Neural progenitor cell (in vitro differentiated cells): ENCODE measurements around the gene TRIM7. TPM values are rescaled to one million over a fixed set of nuclear protein-coding genes. Genes with fewer than 3 reads are reported as not detected.
A peak's percentile ranks its signal among the peaks of the same experiment; 100 is the strongest.
"Not testable (repeated sequence)": the region's sequence is repeated elsewhere in the genome, so short reads cannot be mapped to it uniquely, and the experiment has no call there.

Source experiments
- DNase-seq: peaks from one replicate; pipeline ENCODE4 v3.0.0-alpha.2; 2016; ENCODE audit warnings: low spot score
- H2AFZ ChIP-seq: fragments of 200-600 bp; sonication (generic); replicated peaks from 2 replicates; pipeline ENCODE4 v1.6.1; 2016; ENCODE audit warnings: antibody characterized with exemption
- H3F3A ChIP-seq: fragments of 200-600 bp; sonication (generic); 2 replicates; pipeline ENCODE4 v1.6.1; 2016; ENCODE audit warnings: antibody characterized with exemption, low read depth
- H3K27ac ChIP-seq: fragments of 200-600 bp; sonication (generic); 2 replicates; pipeline ENCODE4 v1.5.1; 2016; ENCODE audit warnings: mild to moderate bottlenecking
- H3K27me3 ChIP-seq: fragments of 200-600 bp; sonication (generic); 2 replicates; pipeline ENCODE4 v1.6.1; 2016; ENCODE audit warnings: mild to moderate bottlenecking, moderate library complexity
- H3K36me3 ChIP-seq: fragments of 200-600 bp; sonication (generic); 2 replicates; pipeline ENCODE4 v1.5.1; 2016
- H3K4me1 ChIP-seq: fragments of 200-600 bp; sonication (generic); 2 replicates; pipeline ENCODE4 v1.6.1; 2016; ENCODE audit warnings: mixed run types
- H3K4me2 ChIP-seq: fragments of 200-600 bp; sonication (generic); 2 replicates; pipeline ENCODE4 v1.6.1; 2016
- H3K4me3 ChIP-seq: fragments of 200-600 bp; sonication (generic); 2 replicates; pipeline ENCODE4 v1.5.1; 2016
- H3K79me2 ChIP-seq: fragments of 200-600 bp; sonication (generic); 2 replicates; pipeline ENCODE4 v1.6.1; 2016; ENCODE audit warnings: low read depth
- H3K9ac ChIP-seq: fragments of 200-600 bp; sonication (generic); 2 replicates; pipeline ENCODE4 v1.6.1; 2016
- H3K9me3 ChIP-seq: fragments of 200-600 bp; sonication (generic); 2 replicates; pipeline ENCODE4 v1.5.1; 2016; ENCODE audit warnings: low read depth
- H4K20me1 ChIP-seq: fragments of 200-600 bp; sonication (generic); 2 replicates; pipeline ENCODE4 v1.6.1; 2016; ENCODE audit warnings: low read depth
- H3K27ac Mint-ChIP-seq: 3 replicates; pipeline ENCODE4 v1.8.0; 2021; ENCODE audit warnings: mixed read lengths
- H3K27me3 Mint-ChIP-seq: 2 replicates; pipeline ENCODE4 v1.8.0; 2022; ENCODE audit warnings: low read depth, mild to moderate bottlenecking, inconsistent platforms, moderate library complexity, mixed read lengths; ENCODE audit not compliant: insufficient read depth
- H3K36me3 Mint-ChIP-seq: 3 replicates; pipeline ENCODE4 v1.8.0; 2021; ENCODE audit warnings: mixed read lengths
- H3K4me1 Mint-ChIP-seq: 3 replicates; pipeline ENCODE4 v1.8.0; 2021; ENCODE audit warnings: mixed read lengths
- H3K4me3 Mint-ChIP-seq: 3 replicates; pipeline ENCODE4 v1.8.0; 2021; ENCODE audit warnings: mild to moderate bottlenecking, moderate library complexity, mixed read lengths
- H3K9me3 Mint-ChIP-seq: 3 replicates; pipeline ENCODE4 v1.8.0; 2020; ENCODE audit warnings: mixed read lengths
- CTCF ChIP-seq: fragments of 200-600 bp; sonication (generic); IDR thresholded peaks from 2 replicates; pipeline ENCODE4 v1.5.1; 2017; ENCODE audit warnings: antibody characterized with exemption, mild to moderate bottlenecking
- EZH2 ChIP-seq: fragments of 200-600 bp; sonication (generic); IDR thresholded peaks from 2 replicates; pipeline ENCODE4 v1.6.1; 2017; ENCODE audit warnings: antibody characterized with exemption, mild to moderate bottlenecking, moderate library complexity
- EZH2phosphoT487 ChIP-seq: fragments of 200-600 bp; sonication (generic); IDR thresholded peaks from 2 replicates; pipeline ENCODE4 v1.6.1; 2017; ENCODE audit warnings: antibody characterized with exemption
- total RNA-seq: library from RNA; depleted of rRNA; stranded (reverse); fragments of >200 nt; gene quantifications from 2 replicates; pipeline ENCODE4 v1.2.3, GENCODE V29; 2015; ENCODE audit warnings: low replicate concordance

The TRIM7 gene
- total RNA-seq, 1 donor from 2014 or later: not detected

GRCh38 chr5:181169459-181170236, 35.3 kb downstream of the TRIM7 start:
- H3K9ac ChIP-seq, H3K36me3 ChIP-seq, H3K4me1 ChIP-seq, H3K79me2 ChIP-seq, H3K9me3 ChIP-seq, H3K27ac ChIP-seq, H3K9me3 Mint-ChIP-seq, H3K36me3 Mint-ChIP-seq: not testable (repeated sequence)
- H4K20me1 ChIP-seq: peaks cover 12% of the 10 kb centered on the region
- Mint-ChIP-seq H3K27me3 (peaks cover 89% of the 10 kb centered on the region), H3K4me3 (peak overlapping the region; percentile 89), H3K4me1 (peaks cover 36% of the 10 kb centered on the region), H3K27ac (peak overlapping the region; percentile 77)
- peak; percentile 70 for DNase-seq
- peaks cover 100% of the 10 kb centered on the region for H3K27me3 ChIP-seq
- peak overlapping the region; percentile 95 for H3K4me2 ChIP-seq
- H3K4me3 ChIP-seq: peak overlapping the region; percentile 63
- peak overlapping the region; percentile 66 for H2AFZ ChIP-seq
- TF ChIP-seq EZH2phosphoT487: peak; percentile 87
- H3F3A ChIP-seq: peaks cover 47% of the 10 kb centered on the region

GRCh38 chr5:181168595-181169118, 36.3 kb downstream of the TRIM7 start:
- TF ChIP-seq EZH2: no peak
- TF ChIP-seq EZH2phosphoT487: no peak
- no peak for TF ChIP-seq CTCF
- H3K27me3 ChIP-seq: peaks cover 98% of the 10 kb centered on the region
- H3K4me1 ChIP-seq: peaks cover 8% of the 10 kb centered on the region
- H3K36me3 ChIP-seq: no peaks in the 10 kb centered on the region
- H2AFZ ChIP-seq: no peak overlapping the region
- H3F3A ChIP-seq: peaks cover 46% of the 10 kb centered on the region
- no peaks in the 10 kb centered on the region for H3K79me2 ChIP-seq
- H3K27ac ChIP-seq: no peak overlapping the region
- Mint-ChIP-seq H3K27ac (no peak overlapping the region), H3K9me3 (peaks cover 6% of the 10 kb centered on the region), H3K27me3 (peaks cover 87% of the 10 kb centered on the region), H3K4me1 (peaks cover 36% of the 10 kb centered on the region), H3K36me3 (no peaks in the 10 kb centered on the region), H3K4me3 (peak overlapping the region; percentile 89)
- H4K20me1 ChIP-seq: peaks cover 12% of the 10 kb centered on the region
- H3K4me2 ChIP-seq: peak overlapping the region; percentile 95
- no peaks in the 10 kb centered on the region for H3K9me3 ChIP-seq
- no peak overlapping the region for H3K9ac ChIP-seq
- peak overlapping the region; percentile 63 for H3K4me3 ChIP-seq
- no peak for DNase-seq

- peaks cover 5% of the 10 kb centered on the region for H3K9me3 Mint-ChIP-seq
- H3K27ac ChIP-seq: no peak overlapping the region
- TF ChIP-seq EZH2: no peak
- peak; percentile 81 for TF ChIP-seq CTCF
- H2AFZ ChIP-seq: no peak overlapping the region
- H3K27me3 ChIP-seq: peaks cover 98% of the 10 kb centered on the region
- H3K4me1 ChIP-seq: peaks cover 8% of the 10 kb centered on the region
- peaks cover 45% of the 10 kb centered on the region for H3F3A ChIP-seq
- peak overlapping the region; percentile 95 for H3K4me2 ChIP-seq
- H3K4me3 Mint-ChIP-seq: peak overlapping the region; percentile 61
- DNase-seq: peak; percentile 79
- H3K36me3 ChIP-seq: no peaks in the 10 kb centered on the region
- peak overlapping the region; percentile 63 for H3K4me3 ChIP-seq
- no peak overlapping the region for H3K27ac Mint-ChIP-seq
- H4K20me1 ChIP-seq: peaks cover 8% of the 10 kb centered on the region
- no peaks in the 10 kb centered on the region for H3K36me3 Mint-ChIP-seq
- H3K9ac ChIP-seq: no peak overlapping the region
- H3K9me3 ChIP-seq: no peaks in the 10 kb centered on the region
- no peaks in the 10 kb centered on the region for H3K79me2 ChIP-seq
- peaks cover 86% of the 10 kb centered on the region for H3K27me3 Mint-ChIP-seq
- peaks cover 31% of the 10 kb centered on the region for H3K4me1 Mint-ChIP-seq
Measured at GRCh38 chr5:181167814-181168488, 37.0 kb downstream of the TRIM7 start.
